IPS-18c (cell line): Measurements from ENCODE around the gene EXOG.

ENCODE experiments used
- H3K4me3 ChIP-seq: 2 replicates; pipeline ENCODE4 v1.7.0; 2013; ENCODE audit warnings: low read depth, mild to moderate bottlenecking, low read length, moderate library complexity; ENCODE audit not compliant: insufficient read depth
- H3K9me3 ChIP-seq: one replicate; pipeline ENCODE4 v1.6.1; 2013; ENCODE audit warnings: mild to moderate bottlenecking, low read length, moderate library complexity; ENCODE audit not compliant: control insufficient read depth, insufficient read depth

Gene EXOG

GRCh38 chr3:38549957-38550840 lies 54.1 kb downstream of the EXOG start:
- Histone ChIP-seq H3K4me3 (no peak overlapping the region), H3K9me3 (peaks cover 4% of the 10 kb centered on the region)

GRCh38 chr3:38551026-38551832 lies 55.1 kb downstream of the EXOG start:
- Histone ChIP-seq H3K9me3 (peaks cover 2% of the 10 kb centered on the region), H3K4me3 (no peak overlapping the region)

GRCh38 chr3:38552364-38552763 lies 56.2 kb downstream of the EXOG start:
- no peak overlapping the region for H3K4me3 ChIP-seq

GRCh38 chr3:38553071-38553470 lies 56.9 kb downstream of the EXOG start:
- no peak overlapping the region for H3K4me3 ChIP-seq

More at GRCh38 chr3:38552364-38552763, 56.2 kb downstream of the EXOG start:
- H3K9me3 ChIP-seq, result peaks cover 2% of the 10 kb centered on the region

GRCh38 chr3:38554127-38554827 lies 58.1 kb downstream of the EXOG start:
- Histone ChIP-seq H3K4me3 (no peak overlapping the region), H3K9me3 (peaks cover 2% of the 10 kb centered on the region)

More at GRCh38 chr3:38553071-38553470, 56.9 kb downstream of the EXOG start:
- peaks cover 2% of the 10 kb centered on the region for H3K9me3 ChIP-seq

GRCh38 chr3:38555149-38555840 lies 59.2 kb downstream of the EXOG start:
- H3K9me3 ChIP-seq, result peaks cover 2% of the 10 kb centered on the region
- no peak overlapping the region for H3K4me3 ChIP-seq

- no peak overlapping the region for H3K4me3 ChIP-seq
- peaks cover 2% of the 10 kb centered on the region for H3K9me3 ChIP-seq
Measured at GRCh38 chr3:38555926-38556325, 59.8 kb downstream of the EXOG start.

GRCh38 chr3:38556640-38557358 lies 60.7 kb downstream of the EXOG start:
- no peak overlapping the region for H3K4me3 ChIP-seq
- H3K9me3 ChIP-seq, result peaks cover 2% of the 10 kb centered on the region

- H3K4me3 ChIP-seq, result no peak overlapping the region
- H3K9me3 ChIP-seq, result peaks cover 2% of the 10 kb centered on the region
Measured at GRCh38 chr3:38558864-38559263, 62.7 kb downstream of the EXOG start.

- Histone ChIP-seq H3K9me3 (no peaks in the 10 kb centered on the region), H3K4me3 (no peak overlapping the region)
Measured at GRCh38 chr3:38560284-38560683, 64.1 kb downstream of the EXOG start.

- Histone ChIP-seq H3K9me3 (no peaks in the 10 kb centered on the region), H3K4me3 (no peak overlapping the region)
Measured at GRCh38 chr3:38560996-38561717, 65.0 kb downstream of the EXOG start.

- Histone ChIP-seq H3K9me3 (no peaks in the 10 kb centered on the region), H3K4me3 (no peak overlapping the region)
Measured at GRCh38 chr3:38561746-38562466, 65.8 kb downstream of the EXOG start.

GRCh38 chr3:38562467-38562925 lies 66.4 kb downstream of the EXOG start:
- Histone ChIP-seq H3K4me3 (no peak overlapping the region), H3K9me3 (no peaks in the 10 kb centered on the region)

GRCh38 chr3:38563070-38563885 lies 67.1 kb downstream of the EXOG start:
- Histone ChIP-seq H3K9me3 (no peaks in the 10 kb centered on the region), H3K4me3 (no peak overlapping the region)
